Left colon (tissue), 2 donors: Measurements from ENCODE around the gene SLC11A2. TPM values are rescaled to one million over a fixed set of nuclear protein-coding genes. Genes with fewer than 3 reads are reported as not detected.
A peak's percentile ranks its signal among the peaks of the same experiment; 100 is the strongest.
"Not testable (repeated sequence)": the region's sequence is repeated elsewhere in the genome, so short reads cannot be mapped to it uniquely, and the experiment has no call there.

ENCODE experiments used
- ATAC-seq: fragments of 200-7000 bp; cut with Tn5 transposase; one replicate; pipeline ENCODE4 v1.9.1; 2020; ENCODE audit warnings: mild to moderate bottlenecking, moderate library complexity
- DNase-seq, 2 donors: peaks; one replicate each; pipeline ENCODE4 v3.0.0-alpha.2; 2020
- intact Hi-C, 2 donors: fragments of 100-400 bp; cut with DNase I in 1 of 2; cut with micrococcal nuclease in 1 of 2; formaldehyde crosslinking; loops; one replicate each; pipeline versions ENCODE4 v1.11.2 to v1.14.0; 2022; cut with DNase I, micrococcal nuclease
- total RNA-seq, 2 donors: library from RNA; stranded (reverse); fragmentation: NEBNext Ultra II Directional; extraction: Animal tissue kit (Norgen Biotek cat#: 25700); gene quantifications; one replicate each; pipeline ENCODE4 v1.2.1, GENCODE V29; 2021
- donor health status: DM: no; HTN: no; CAD: no.
- donor health status: DM: yes; HTN: yes; CAD: no.

Gene SLC11A2
- total RNA-seq, 2 donors from 2014 or later: 41.9 to 50.0 TPM

- intact Hi-C loops: no loop called here
Observed at GRCh38 chr12:51028813-51029150, 2.6 kb upstream of the SLC11A2 start.

GRCh38 chr12:51028126-51028812 lies 2.1 kb upstream of the SLC11A2 start:
- ATAC-seq: peak; percentile 31
- peak; percentile 21 to 59 for DNase-seq
- intact Hi-C loops: no loop called here

More at GRCh38 chr12:51028813-51029150, 2.6 kb upstream of the SLC11A2 start:
- no peak for DNase-seq
- no peak for ATAC-seq

- DNase-seq (no peak), ATAC-seq (no peak)
- intact Hi-C loops: no loop called here
Observed at GRCh38 chr12:51027342-51027835, 1.2 kb upstream of the SLC11A2 start.

- DNase-seq: no peak
- ATAC-seq: no peak
- intact Hi-C loops: no loop called here
Observed at GRCh38 chr12:51025338-51025835, 797 bp downstream of the SLC11A2 start.

- ATAC-seq: no peak
- intact Hi-C loops: no loop called here
- no peak for DNase-seq
Observed at GRCh38 chr12:51023625-51024382, 2.4 kb downstream of the SLC11A2 start.

- no peak for DNase-seq
- intact Hi-C loops: no loop called here
- ATAC-seq: no peak
Observed at GRCh38 chr12:51021694-51022093, 4.5 kb downstream of the SLC11A2 start.

- no peak for DNase-seq
Observed at GRCh38 chr12:51020448-51021182, 5.6 kb downstream of the SLC11A2 start.

GRCh38 chr12:51019927-51020326 lies 6.3 kb downstream of the SLC11A2 start:
- intact Hi-C loops: no loop called here
- no peak for DNase-seq
- no peak for ATAC-seq

More at GRCh38 chr12:51020448-51021182, 5.6 kb downstream of the SLC11A2 start:
- no peak for ATAC-seq
- intact Hi-C loops: no loop called here

GRCh38 chr12:51018956-51019355 lies 7.2 kb downstream of the SLC11A2 start:
- ATAC-seq: no peak
- DNase-seq: no peak
- intact Hi-C loops: no loop called here

- DNase-seq (no peak), ATAC-seq (no peak)
- intact Hi-C loops: no loop called here
Observed at GRCh38 chr12:51017452-51017851, 8.7 kb downstream of the SLC11A2 start.

GRCh38 chr12:51014467-51014866 lies 11.7 kb downstream of the SLC11A2 start:
- ATAC-seq, intact Hi-C loops, DNase-seq: not testable (repeated sequence)

GRCh38 chr12:51013441-51013840 lies 12.7 kb downstream of the SLC11A2 start:
- intact Hi-C loops: no loop called here
- ATAC-seq (no peak), DNase-seq (no peak)

GRCh38 chr12:51012570-51013236 lies 13.5 kb downstream of the SLC11A2 start:
- DNase-seq (no peak), ATAC-seq (no peak)
- intact Hi-C loops: no loop called here

- intact Hi-C loops: no loop called here
- DNase-seq (peak in 1 of 2 donors; percentile 16), ATAC-seq (no peak)
Observed at GRCh38 chr12:51011955-51012354, 14.2 kb downstream of the SLC11A2 start.

- ATAC-seq (peak; percentile 37), DNase-seq (peak; percentile 43 to 51)
- intact Hi-C loops: no loop called here
Observed at GRCh38 chr12:51009056-51009440, 17.1 kb downstream of the SLC11A2 start.

GRCh38 chr12:51008329-51009055 lies 17.7 kb downstream of the SLC11A2 start:
- DNase-seq (no peak), ATAC-seq (no peak)
- intact Hi-C loops: no loop called here

GRCh38 chr12:51005671-51006070 lies 20.5 kb downstream of the SLC11A2 start:
- DNase-seq (no peak), ATAC-seq (peak; percentile 77)
- intact Hi-C loops: no loop called here

- intact Hi-C loops: no loop called here
- DNase-seq (no peak), ATAC-seq (no peak)
Observed at GRCh38 chr12:51005030-51005429, 21.2 kb downstream of the SLC11A2 start.
